Gastrocnemius medialis (tissue), 4 donors: ENCODE results near the gene FSTL1.

ENCODE experiments used
- CTCF ChIP-seq, 5 experiments: fragments of 450-650 bp in 3 of 5; fragments of 200-600 bp in 2 of 5; sonication (generic) in 2 of 5; IDR thresholded peaks in 4 of 5; conservative IDR thresholded peaks in 1 of 5; 1 replicate in 4 of 5; 2 replicates in 1 of 5; pipeline ENCODE4 v1.5.1; 2016 to 2019; ENCODE audit warnings: antibody characterized with exemption in 5 of 5, mild to moderate bottlenecking in 3 of 5, moderate library complexity in 3 of 5
- POLR2A ChIP-seq, 2 donors: fragments of 450-650 bp; IDR thresholded peaks; one replicate each; pipeline ENCODE4 v1.6.1; 2017; ENCODE audit warnings: antibody characterized with exemption in 2 of 2, mild to moderate bottlenecking in 2 of 2, moderate library complexity in 2 of 2

- TF ChIP-seq CTCF (IDR thresholded peaks at IDR 0.05 in 4 of 5, conservative IDR thresholded peaks at IDR 0.05 in 1 of 5) (no peak), POLR2A (IDR thresholded peaks at IDR 0.05) (no peak)
Observed at GRCh38 chr3:120477781-120478180, 27.0 kb upstream of the FSTL1 start.
